ENCODE results near the gene FAM180B. TPM values are rescaled to one million over a fixed set of nuclear protein-coding genes. Genes with fewer than 3 reads are reported as not detected.
A peak's percentile ranks its signal among the peaks of the same experiment; 100 is the strongest.

Gene FAM180B
- polyA plus RNA-seq, 1 experiment: not detected

DNA sequence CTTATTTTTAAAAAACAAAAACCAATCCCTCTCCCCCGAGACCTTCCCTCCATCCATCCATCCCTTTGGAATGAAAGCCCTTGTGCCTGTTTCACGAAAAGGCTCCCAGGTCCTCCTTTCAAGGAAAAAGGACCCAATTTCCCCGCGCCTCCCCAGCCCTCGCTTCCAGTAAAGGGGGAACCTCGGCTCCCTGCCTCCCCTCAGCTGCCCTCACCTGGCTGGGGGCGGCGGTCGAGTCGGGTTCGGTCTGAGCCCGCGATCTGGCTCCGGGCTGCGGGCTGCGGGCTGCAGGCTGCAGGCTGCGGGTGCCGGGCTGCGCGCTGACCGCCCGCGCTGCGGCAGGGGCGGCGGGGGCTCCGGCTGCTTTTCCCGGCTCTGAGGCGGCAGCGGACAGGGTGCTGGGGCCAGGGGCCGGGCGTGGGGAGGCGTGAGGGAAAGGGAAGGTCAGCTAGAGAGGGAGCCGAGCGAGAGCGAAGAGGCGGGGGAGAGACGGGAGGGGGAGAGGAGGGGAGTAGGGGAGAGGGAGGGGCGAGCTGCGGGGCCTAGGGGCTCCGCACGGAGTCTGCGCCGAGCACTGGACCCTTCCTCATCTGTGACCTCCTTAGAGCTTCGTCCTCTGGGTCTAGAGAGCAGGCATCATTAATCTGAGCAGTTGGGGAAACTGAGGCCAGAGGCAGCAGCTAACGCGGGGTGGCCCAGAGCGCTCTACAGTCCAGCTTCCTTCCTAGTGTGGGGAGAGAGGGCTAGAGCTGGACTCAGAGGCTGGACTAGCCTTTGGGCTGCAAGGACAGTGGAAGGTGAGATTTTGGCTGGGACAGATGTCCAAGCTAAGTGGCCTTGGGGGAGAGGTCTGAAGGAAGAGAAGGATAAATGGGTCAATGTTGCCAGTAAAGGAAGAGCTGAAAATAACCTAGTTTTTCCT, 7.7 kb downstream of the FAM180B start, which contains the start of gene C1QTNF4:
TSS of gene C1QTNF4 (minus strand) at position 478 of the 922 bp plus-strand sequence. CDS start 3,601 bp downstream, outside the sequence.
- ChIA-PET CTCF (no interaction called here), POLR2A (interaction anchor here (1.5 to 1.6 kb wide), 2 partner anchors 10 to 14 kb away, joined by 3 read pairs; no protein-coding TSS in a partner anchor)
- Histone ChIP-seq H3K27ac (ENCODE audit: low read depth, low read length) (no peak within 1 kb of the TSS), H3K4me3 (ENCODE audit: low read depth, low read length) (peak within 1 kb of the TSS; percentile 48), H3K27me3 (ENCODE audit: control insufficient read depth, insufficient read depth, low read length) (peaks cover 45% of the 10 kb centered on the region), H3K9me3 (ENCODE audit: control insufficient read depth, insufficient read depth, low read length) (peaks cover 8% of the 10 kb centered on the region; the same call in 1 of the 2 replicates)
- no peak for DNase-seq (ENCODE audit: low read depth, low spot score)
- TF ChIP-seq, protein P1, sequence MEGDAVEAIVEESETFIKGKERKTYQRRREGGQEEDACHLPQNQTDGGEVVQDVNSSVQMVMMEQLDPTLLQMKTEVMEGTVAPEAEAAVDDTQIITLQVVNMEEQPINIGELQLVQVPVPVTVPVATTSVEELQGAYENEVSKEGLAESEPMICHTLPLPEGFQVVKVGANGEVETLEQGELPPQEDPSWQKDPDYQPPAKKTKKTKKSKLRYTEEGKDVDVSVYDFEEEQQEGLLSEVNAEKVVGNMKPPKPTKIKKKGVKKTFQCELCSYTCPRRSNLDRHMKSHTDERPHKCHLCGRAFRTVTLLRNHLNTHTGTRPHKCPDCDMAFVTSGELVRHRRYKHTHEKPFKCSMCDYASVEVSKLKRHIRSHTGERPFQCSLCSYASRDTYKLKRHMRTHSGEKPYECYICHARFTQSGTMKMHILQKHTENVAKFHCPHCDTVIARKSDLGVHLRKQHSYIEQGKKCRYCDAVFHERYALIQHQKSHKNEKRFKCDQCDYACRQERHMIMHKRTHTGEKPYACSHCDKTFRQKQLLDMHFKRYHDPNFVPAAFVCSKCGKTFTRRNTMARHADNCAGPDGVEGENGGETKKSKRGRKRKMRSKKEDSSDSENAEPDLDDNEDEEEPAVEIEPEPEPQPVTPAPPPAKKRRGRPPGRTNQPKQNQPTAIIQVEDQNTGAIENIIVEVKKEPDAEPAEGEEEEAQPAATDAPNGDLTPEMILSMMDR (IDR thresholded peaks at IDR 0.05; ENCODE audit: low read depth, low read length): no peak

DNA sequence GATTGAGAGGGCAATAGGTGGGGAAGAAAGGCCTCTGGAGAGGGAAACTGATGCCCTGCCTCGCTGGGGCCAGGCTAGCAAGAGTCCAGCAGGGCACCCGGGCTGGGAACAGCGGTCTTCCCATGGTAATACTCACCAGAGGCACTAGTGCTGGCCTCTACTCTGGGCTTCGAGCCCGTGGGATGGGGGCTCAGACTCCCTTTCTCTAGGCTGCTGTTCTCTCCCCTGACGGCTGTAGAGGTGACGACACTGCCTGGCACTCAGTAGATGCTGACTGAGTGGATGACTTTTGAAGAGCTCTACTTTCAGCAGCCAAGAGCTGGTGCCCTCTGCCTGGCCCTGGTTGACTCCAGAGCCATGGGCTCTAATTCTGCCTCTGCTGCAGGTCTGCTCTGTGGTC, 8.6 kb downstream of the FAM180B start:
- H3K27me3 ChIP-seq (ENCODE audit: control insufficient read depth, insufficient read depth, low read length): peaks cover 45% of the 10 kb centered on the region
- ChIA-PET CTCF (no interaction called here), POLR2A (interaction anchor here (1.5 to 1.6 kb wide), 2 partner anchors 11 to 13 kb away, joined by 3 read pairs; no protein-coding TSS in a partner anchor)
- no peak overlapping the region for H3K27ac ChIP-seq (ENCODE audit: low read depth, low read length)
- no peak for DNase-seq (ENCODE audit: low read depth, low spot score)
- peaks cover 5% of the 10 kb centered on the region; the same call in 1 of the 2 replicates for H3K9me3 ChIP-seq (ENCODE audit: control insufficient read depth, insufficient read depth, low read length)
- no peak overlapping the region for H3K4me3 ChIP-seq (ENCODE audit: low read depth, low read length)
- TF ChIP-seq, protein P1 (IDR thresholded peaks at IDR 0.05; ENCODE audit: low read depth, low read length): no peak

DNA sequence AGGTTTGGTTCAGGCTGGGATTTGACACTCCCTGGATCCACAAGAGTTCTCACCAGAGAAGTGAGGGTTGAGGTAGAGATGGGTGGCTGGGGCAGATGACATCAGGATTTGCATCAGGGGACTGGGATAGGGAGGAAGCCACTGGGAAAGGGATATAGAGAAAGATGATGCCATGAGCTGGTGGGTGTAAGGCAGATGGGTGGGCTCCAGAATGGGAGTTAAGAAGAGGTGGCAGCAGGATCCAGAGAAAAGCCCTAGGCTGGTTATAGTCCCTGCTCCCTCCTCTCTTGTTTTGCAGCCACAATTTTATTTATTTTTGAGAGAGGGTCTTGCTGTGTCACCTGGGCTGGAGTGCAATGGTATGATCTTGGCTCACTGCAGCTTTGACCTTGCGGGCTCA, 9.5 kb downstream of the FAM180B start:
- CTCF ChIA-PET: no interaction called here
- Histone ChIP-seq H3K9me3 (ENCODE audit: control insufficient read depth, insufficient read depth, low read length) (no peaks in the 10 kb centered on the region), H3K27ac (ENCODE audit: low read depth, low read length) (no peak overlapping the region), H3K27me3 (ENCODE audit: control insufficient read depth, insufficient read depth, low read length) (peaks cover 42% of the 10 kb centered on the region), H3K4me3 (ENCODE audit: low read depth, low read length) (no peak overlapping the region)
- TF ChIP-seq, protein P1 (IDR thresholded peaks at IDR 0.05; ENCODE audit: low read depth, low read length): no peak
- no peak for DNase-seq (ENCODE audit: low read depth, low spot score)
- POLR2A ChIA-PET: no interaction called here

DNA sequence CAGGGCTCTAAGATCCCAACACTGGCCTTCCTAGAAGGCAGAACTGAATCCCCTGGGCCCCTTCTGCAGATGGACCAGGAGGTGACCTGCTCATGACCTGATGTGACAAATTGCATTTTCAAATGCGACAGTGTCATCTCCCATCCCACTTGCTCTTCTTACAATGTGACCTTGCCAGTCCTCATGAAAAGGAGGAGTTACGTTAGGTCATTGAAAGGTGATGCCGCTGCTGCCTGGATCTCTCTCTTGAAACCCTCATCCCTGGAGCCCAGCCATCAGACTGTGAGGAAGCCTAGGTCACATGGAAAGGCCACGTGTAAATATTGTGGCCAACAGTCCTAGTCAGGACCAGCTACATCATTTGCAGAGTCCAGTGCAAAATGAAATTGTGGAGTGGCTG, 13.4 kb downstream of the FAM180B start:
- no peak for DNase-seq (ENCODE audit: low read depth, low spot score)
- H3K4me3 ChIP-seq (ENCODE audit: low read depth, low read length): no peak overlapping the region
- POLR2A ChIA-PET: no interaction called here
- H3K27me3 ChIP-seq (ENCODE audit: control insufficient read depth, insufficient read depth, low read length): peaks cover 9% of the 10 kb centered on the region
- no peak overlapping the region for H3K27ac ChIP-seq (ENCODE audit: low read depth, low read length)
- CTCF ChIA-PET: no interaction called here
- TF ChIP-seq, protein P1 (IDR thresholded peaks at IDR 0.05; ENCODE audit: low read depth, low read length): no peak
- H3K9me3 ChIP-seq (ENCODE audit: control insufficient read depth, insufficient read depth, low read length): no peaks in the 10 kb centered on the region

GRCh38 chr11:47603295-47603694, 16.8 kb downstream of the FAM180B start:
- H3K27ac ChIP-seq (ENCODE audit: low read depth, low read length): no peak overlapping the region
- TF ChIP-seq, protein P1 (IDR thresholded peaks at IDR 0.05; ENCODE audit: low read depth, low read length): no peak
- H3K9me3 ChIP-seq (ENCODE audit: control insufficient read depth, insufficient read depth, low read length): no peaks in the 10 kb centered on the region
- ChIA-PET CTCF (no interaction called here), POLR2A (no interaction called here)
- DNase-seq (ENCODE audit: low read depth, low spot score): no peak
- H3K4me3 ChIP-seq (ENCODE audit: low read depth, low read length): no peak overlapping the region
- no peaks in the 10 kb centered on the region for H3K27me3 ChIP-seq (ENCODE audit: control insufficient read depth, insufficient read depth, low read length)

Measured in AG04450 (cell line).